MM.1S (cell line): ENCODE data around the gene MYH14.

Experiments
- DNase-seq: peaks from one replicate; pipeline ENCODE4 v3.0.0-alpha.2; 2015
- H2AFZ ChIP-seq: fragments of 300-600 bp; sonication (generic); 2 replicates; pipeline ENCODE4 v1.6.0; 2016; ENCODE audit warnings: antibody characterized with exemption, low read length
- H3F3A ChIP-seq: fragments of 300-600 bp; sonication (generic); 2 replicates; pipeline ENCODE4 v1.6.1; 2016; ENCODE audit warnings: mild to moderate bottlenecking, antibody characterized with exemption, low read length, moderate library complexity, mixed read lengths; ENCODE audit not compliant: insufficient read depth
- H3K27ac ChIP-seq: fragments of 300-600 bp; sonication (generic); 2 replicates; pipeline ENCODE4 v1.5.1; 2016; ENCODE audit warnings: mild to moderate bottlenecking, low read length
- H3K27me3 ChIP-seq: fragments of 300-600 bp; sonication (generic); replicated peaks from 2 replicates; pipeline ENCODE4 v1.6.0; 2016; ENCODE audit warnings: low read length; ENCODE audit not compliant: insufficient read depth
- H3K36me3 ChIP-seq: fragments of 300-600 bp; sonication (generic); replicated peaks from 2 replicates; pipeline ENCODE4 v1.6.1; 2016; ENCODE audit warnings: mild to moderate bottlenecking, low read length, mixed read lengths; ENCODE audit not compliant: insufficient read depth
- H3K4me1 ChIP-seq: fragments of 300-600 bp; sonication (generic); 2 replicates; pipeline ENCODE4 v1.6.1; 2016; ENCODE audit warnings: low read length, mixed read lengths
- H3K4me2 ChIP-seq: fragments of 300-600 bp; sonication (generic); 2 replicates; pipeline ENCODE4 v1.6.0; 2016; ENCODE audit warnings: low read depth, low read length
- H3K4me3 ChIP-seq: fragments of 300-600 bp; sonication (generic); 2 replicates; pipeline ENCODE4 v1.5.1; 2016; ENCODE audit warnings: low read length, mixed read lengths
- H3K79me2 ChIP-seq: fragments of 300-600 bp; sonication (generic); 2 replicates; pipeline ENCODE4 v1.6.1; 2016; ENCODE audit warnings: mixed run types, low read length, mixed read lengths
- H3K9ac ChIP-seq: fragments of 300-600 bp; sonication (generic); 2 replicates; pipeline ENCODE4 v1.6.1; 2016; ENCODE audit warnings: low read length, mixed read lengths
- H3K9me2 ChIP-seq: fragments of 300-600 bp; sonication (generic); replicated peaks from 2 replicates; pipeline ENCODE4 v1.6.1; 2016; ENCODE audit warnings: mild to moderate bottlenecking, low read length, mixed read lengths; ENCODE audit not compliant: insufficient read depth
- H3K9me3 ChIP-seq: fragments of 300-600 bp; sonication (generic); replicated peaks from 2 replicates; pipeline ENCODE4 v1.6.1; 2016; ENCODE audit warnings: mild to moderate bottlenecking, low read length, mixed read lengths; ENCODE audit not compliant: insufficient read depth
- H4K20me1 ChIP-seq: fragments of 300-600 bp; sonication (generic); 2 replicates; pipeline ENCODE4 v1.6.1; 2016; ENCODE audit warnings: mild to moderate bottlenecking, low read length, moderate library complexity, mixed read lengths; ENCODE audit not compliant: insufficient read depth
- EZH2 ChIP-seq: fragments of 300-600 bp; sonication (generic); optimal IDR thresholded peaks from 2 replicates; pipeline ENCODE3; 2017; ENCODE audit warnings: low read depth, mild to moderate bottlenecking, antibody characterized with exemption, low read length, mixed read lengths
- EZH2phosphoT487 ChIP-seq: fragments of 300-600 bp; sonication (generic); IDR thresholded peaks from 2 replicates; pipeline ENCODE4 v1.6.1; 2018; ENCODE audit warnings: antibody characterized with exemption, low read length
- TF ChIP-seq, protein P1 (sequence below): fragments of 300-600 bp; sonication (generic); IDR thresholded peaks from 2 replicates; pipeline ENCODE4 v1.5.1; 2016; ENCODE audit warnings: antibody characterized with exemption, low read length, mixed read lengths

The MYH14 gene

DNA sequence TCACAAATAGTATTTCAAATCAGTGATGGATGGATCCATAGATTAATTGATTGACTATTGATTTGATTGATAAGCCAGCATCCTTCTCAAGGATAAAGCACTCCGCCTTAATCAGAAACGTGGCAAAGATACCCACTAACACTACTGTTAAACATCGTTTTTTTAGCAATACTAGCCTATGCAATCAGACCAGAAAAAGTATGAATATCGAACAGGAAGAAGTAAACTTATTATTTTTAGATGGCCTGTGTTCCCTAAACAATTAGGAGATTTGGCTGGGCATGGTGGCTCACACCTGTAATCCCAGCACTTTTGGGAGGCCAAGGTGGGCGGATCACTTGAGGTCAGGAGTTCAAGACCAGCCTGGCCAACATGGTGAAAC, 49.5 kb downstream of the MYH14 start:
- no peak for DNase-seq
- Histone ChIP-seq H3K27ac (no peak overlapping the region), H3F3A (no peaks in the 10 kb centered on the region), H3K27me3 (peaks cover 48% of the 10 kb centered on the region), H2AFZ (no peak overlapping the region), H3K9me2 (no peaks in the 10 kb centered on the region), H4K20me1 (no peaks in the 10 kb centered on the region), H3K79me2 (no peaks in the 10 kb centered on the region), H3K36me3 (no peaks in the 10 kb centered on the region), H3K4me1 (no peaks in the 10 kb centered on the region), H3K4me2 (no peak overlapping the region), H3K9ac (no peak overlapping the region), H3K9me3 (no peaks in the 10 kb centered on the region), H3K4me3 (no peak overlapping the region)
- no peak for TF ChIP-seq EZH2
- TF ChIP-seq, protein P1, sequence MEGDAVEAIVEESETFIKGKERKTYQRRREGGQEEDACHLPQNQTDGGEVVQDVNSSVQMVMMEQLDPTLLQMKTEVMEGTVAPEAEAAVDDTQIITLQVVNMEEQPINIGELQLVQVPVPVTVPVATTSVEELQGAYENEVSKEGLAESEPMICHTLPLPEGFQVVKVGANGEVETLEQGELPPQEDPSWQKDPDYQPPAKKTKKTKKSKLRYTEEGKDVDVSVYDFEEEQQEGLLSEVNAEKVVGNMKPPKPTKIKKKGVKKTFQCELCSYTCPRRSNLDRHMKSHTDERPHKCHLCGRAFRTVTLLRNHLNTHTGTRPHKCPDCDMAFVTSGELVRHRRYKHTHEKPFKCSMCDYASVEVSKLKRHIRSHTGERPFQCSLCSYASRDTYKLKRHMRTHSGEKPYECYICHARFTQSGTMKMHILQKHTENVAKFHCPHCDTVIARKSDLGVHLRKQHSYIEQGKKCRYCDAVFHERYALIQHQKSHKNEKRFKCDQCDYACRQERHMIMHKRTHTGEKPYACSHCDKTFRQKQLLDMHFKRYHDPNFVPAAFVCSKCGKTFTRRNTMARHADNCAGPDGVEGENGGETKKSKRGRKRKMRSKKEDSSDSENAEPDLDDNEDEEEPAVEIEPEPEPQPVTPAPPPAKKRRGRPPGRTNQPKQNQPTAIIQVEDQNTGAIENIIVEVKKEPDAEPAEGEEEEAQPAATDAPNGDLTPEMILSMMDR = no peak
- no peak for TF ChIP-seq EZH2phosphoT487

- no peaks in the 10 kb centered on the region for H3K36me3 ChIP-seq
- no peak overlapping the region for H3K27ac ChIP-seq
- no peaks in the 10 kb centered on the region for H3K9me2 ChIP-seq
- H2AFZ ChIP-seq = no peak overlapping the region
- no peaks in the 10 kb centered on the region for H3F3A ChIP-seq
- H3K79me2 ChIP-seq = no peaks in the 10 kb centered on the region
- no peaks in the 10 kb centered on the region for H3K9me3 ChIP-seq
- H3K4me1 ChIP-seq = no peaks in the 10 kb centered on the region
- H3K27me3 ChIP-seq = peaks cover 38% of the 10 kb centered on the region
- no peak overlapping the region for H3K4me2 ChIP-seq
- H3K9ac ChIP-seq = no peak overlapping the region
- DNase-seq = no peak
- TF ChIP-seq, protein P1 = peak; percentile 24; the same call in 1 of the 2 replicates
- TF ChIP-seq EZH2phosphoT487 = no peak
- TF ChIP-seq EZH2 = no peak
- no peaks in the 10 kb centered on the region for H4K20me1 ChIP-seq
- H3K4me3 ChIP-seq = no peak overlapping the region
These were observed 51.7 kb downstream of the MYH14 start for GRCh38 chr19:50255115-50255514.

DNA sequence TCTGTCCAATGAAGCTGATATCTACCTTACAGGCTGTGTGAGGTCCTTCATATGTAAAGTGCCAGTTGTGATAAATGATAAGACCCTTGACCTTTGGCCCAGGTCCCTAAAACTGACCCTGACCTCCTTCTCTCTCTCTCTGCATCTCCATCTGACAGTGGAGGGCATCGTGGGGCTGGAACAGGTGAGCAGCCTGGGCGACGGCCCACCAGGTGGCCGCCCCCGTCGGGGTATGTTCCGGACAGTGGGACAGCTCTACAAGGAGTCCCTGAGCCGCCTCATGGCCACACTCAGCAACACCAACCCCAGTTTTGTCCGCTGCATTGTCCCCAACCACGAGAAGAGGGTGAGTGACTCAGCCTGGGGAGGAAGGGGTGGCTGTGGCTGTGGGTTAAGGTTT, 53.7 kb downstream of the MYH14 start:
- no peaks in the 10 kb centered on the region for H3K9me2 ChIP-seq
- no peaks in the 10 kb centered on the region for H3K36me3 ChIP-seq
- H3K9me3 ChIP-seq = no peaks in the 10 kb centered on the region
- H4K20me1 ChIP-seq = no peaks in the 10 kb centered on the region
- H3K27ac ChIP-seq = no peak overlapping the region
- H3K4me2 ChIP-seq = no peak overlapping the region
- no peaks in the 10 kb centered on the region for H3F3A ChIP-seq
- no peak overlapping the region for H3K4me3 ChIP-seq
- no peak for DNase-seq
- H3K4me1 ChIP-seq = no peaks in the 10 kb centered on the region
- H3K79me2 ChIP-seq = no peaks in the 10 kb centered on the region
- H3K9ac ChIP-seq = no peak overlapping the region
- TF ChIP-seq, protein P1 = no peak
- TF ChIP-seq EZH2phosphoT487 (no peak), EZH2 (no peak)
- H2AFZ ChIP-seq = no peak overlapping the region
- H3K27me3 ChIP-seq = peaks cover 33% of the 10 kb centered on the region

- DNase-seq = no peak
- Histone ChIP-seq H3K9ac (no peak overlapping the region), H3K27ac (no peak overlapping the region)
These were observed 55.5 kb downstream of the MYH14 start for GRCh38 chr19:50258918-50259372.

More at GRCh38 chr19:50258918-50259372, 55.5 kb downstream of the MYH14 start:
- Histone ChIP-seq H3K79me2 (no peaks in the 10 kb centered on the region), H3K9me2 (no peaks in the 10 kb centered on the region), H2AFZ (no peak overlapping the region), H3K9me3 (no peaks in the 10 kb centered on the region), H3K4me1 (no peaks in the 10 kb centered on the region), H3K36me3 (no peaks in the 10 kb centered on the region), H3K27me3 (peaks cover 30% of the 10 kb centered on the region), H3F3A (no peaks in the 10 kb centered on the region), H3K4me2 (no peak overlapping the region), H4K20me1 (no peaks in the 10 kb centered on the region), H3K4me3 (no peak overlapping the region)
- TF ChIP-seq, protein P1 = peak; percentile 56
- TF ChIP-seq EZH2 = no peak
